K562 (cell line): Measurements from ENCODE around the gene DNAH10. TPM values are rescaled to one million over a fixed set of nuclear protein-coding genes. Genes with fewer than 3 reads are reported as not detected.
A peak's percentile ranks its signal among the peaks of the same experiment; 100 is the strongest.

Source experiments
- ATAC-seq: fragments of 200-7000 bp; cut with Tn5 transposase; 3 replicates; pipeline ENCODE4 v1.9.1; 2020; ENCODE audit warnings: moderate library complexity
- BruUV-seq: library from RNA; stranded (reverse); fragments of 400-500 nt; replicated peaks from 2 replicates; lab custom pipeline; 2021; lab: Mats Ljungman, UMichigan
- CTCF ChIA-PET: fragments of 300-600 bp; formaldehyde crosslinking; extraction: SDS; loops from one replicate; lab custom pipeline; 2021; ENCODE audit warnings: low intra/inter-chr PET ratio; lab: Yijun Ruan, JAX
- POLR2A ChIA-PET: fragments of 300-600, 350-650 bp; sonication (Branson Sonifier 250); formaldehyde crosslinking; extraction: SDS; loops from one replicate; lab custom pipeline; 2021; ENCODE audit warnings: antibody characterized with exemption, inconsistent platforms; lab: Yijun Ruan, JAX
- DNase-seq, 4 experiments: peaks; one replicate each; pipeline versions ENCODE4 v3.0.0 to v3.0.0-alpha.2; 2011 to 2018; ENCODE audit warnings: low spot score in 3 of 4, mixed read lengths in 3 of 4; ENCODE audit errors: extremely low read depth in 1 of 4
- FAIRE-seq: peaks from 2 replicates; lab custom pipeline; 2011; peaks lifted over from hg19 to GRCh38; lab: Jason Lieb, UNC
- H2AFZ ChIP-seq: 2 replicates; pipeline ENCODE4 v1.6.0; 2011; ENCODE audit warnings: low read depth, low read length, control low read depth, inconsistent platforms
- H3K27ac ChIP-seq: fragments of 200-600 bp; 3 replicates; pipeline ENCODE4 v1.8.0; 2011; ENCODE audit warnings: low read depth, mild to moderate bottlenecking, control low read depth, inconsistent platforms, low read length, moderate library complexity, mixed read lengths; ENCODE audit errors: extremely low read depth
- H3K27me3 ChIP-seq, 2 experiments: fragments of 300-600 bp in 1 of 2; 2 replicates in 1 of 2; 3 replicates in 1 of 2; pipeline versions ENCODE4 v1.6.0 to v1.8.0; 2011; ENCODE audit warnings: inconsistent platforms in 2 of 2, low read length in 2 of 2, mild to moderate bottlenecking in 1 of 2, mixed read lengths in 1 of 2, moderate library complexity in 1 of 2; ENCODE audit not compliant: control insufficient read depth in 2 of 2, insufficient read depth in 2 of 2
- H3K36me3 ChIP-seq: fragments of 300-600 bp; 3 replicates; pipeline ENCODE4 v1.8.0; 2011; ENCODE audit warnings: mild to moderate bottlenecking, low read length, inconsistent platforms; ENCODE audit not compliant: control insufficient read depth, insufficient read depth
- H3K4me1 ChIP-seq, 2 experiments: fragments of 200-600 bp in 1 of 2; replicated peaks in 1 of 2; 2 replicates in 1 of 2; 3 replicates in 1 of 2; pipeline versions ENCODE4 v1.5.1 to v1.8.0; 2011; ENCODE audit warnings: inconsistent platforms in 2 of 2, low read length in 2 of 2, mild to moderate bottlenecking in 1 of 2, mixed read lengths in 1 of 2, moderate library complexity in 1 of 2; ENCODE audit not compliant: control insufficient read depth in 2 of 2, insufficient read depth in 2 of 2
- H3K4me2 ChIP-seq: 2 replicates; pipeline ENCODE4 v1.6.1; 2011; ENCODE audit warnings: low read length, control low read depth, inconsistent platforms, mixed read lengths; ENCODE audit not compliant: insufficient read depth
- H3K4me3 ChIP-seq: fragments of 200-600 bp; sonication (generic), shearing (Covaris generic); 2 replicates; pipeline ENCODE4 v1.5.1; 2016; ENCODE audit warnings: control low read depth, inconsistent platforms
- H3K79me2 ChIP-seq: fragments of 200-600 bp; 3 replicates; pipeline ENCODE4 v1.8.0; 2011; ENCODE audit warnings: low read length, inconsistent platforms; ENCODE audit not compliant: control insufficient read depth, insufficient read depth
- H3K9ac ChIP-seq, 2 experiments: 2 replicates each; pipeline versions ENCODE4 v1.6.0 to v1.6.1; 2011; ENCODE audit warnings: low read depth in 2 of 2, low read length in 2 of 2, control low read depth in 1 of 2, inconsistent platforms in 1 of 2, mild to moderate bottlenecking in 1 of 2, mixed read lengths in 1 of 2; ENCODE audit not compliant: insufficient read depth in 1 of 2
- H3K9me1 ChIP-seq: one replicate; pipeline ENCODE4 v1.6.0; 2011; ENCODE audit warnings: inconsistent platforms, mild to moderate bottlenecking, low read length, moderate library complexity; ENCODE audit not compliant: control insufficient read depth, insufficient read depth
- H3K9me3 ChIP-seq: replicated peaks from 2 replicates; pipeline ENCODE4 v1.5.1; 2011; ENCODE audit warnings: low read depth, low read length, inconsistent platforms; ENCODE audit not compliant: control insufficient read depth, insufficient read depth
- H4K20me1 ChIP-seq: replicated peaks from 2 replicates; pipeline ENCODE4 v1.6.1; 2011; ENCODE audit warnings: low read length, inconsistent platforms, mixed read lengths; ENCODE audit not compliant: control insufficient read depth, insufficient read depth
- ETS2 ChIP-seq: IDR thresholded peaks from 2 replicates; pipeline ENCODE4 v1.6.1; 2016; ENCODE audit warnings: borderline replicate concordance, missing genetic modification characterization, mild to moderate bottlenecking, moderate library complexity, missing compliant biosample characterization; ENCODE audit not compliant: poor library complexity, severe bottlenecking
- RFX5 ChIP-seq: IDR thresholded peaks from 2 replicates; pipeline ENCODE4 v1.6.1; 2011; ENCODE audit warnings: low read depth, mild to moderate bottlenecking, improper control_type of control experiment, low read length
- ZNF395 ChIP-seq: fragments of 200-800 bp; sonication (Bioruptor generic); IDR thresholded peaks from 2 replicates; pipeline ENCODE4 v1.6.1; 2017; ENCODE audit warnings: missing genetic modification characterization, missing compliant biosample characterization
- WGBS: fragments of 100-300 bp; shearing (Covaris generic); methylation state at CpG from one replicate; pipeline ENCODE4 v1.1.6; 2016; ENCODE audit warnings: low coverage, mixed read lengths; ENCODE audit not compliant: insufficient coverage; ENCODE audit errors: missing lambda C conversion rate; 5-methylcytosine and 5-hydroxymethylcytosine counted together
- in situ Hi-C: fragments of 300-500 bp; cut with MboI; formaldehyde crosslinking; loops from 4 replicates; pipeline ENCODE4 v1.15.0; 2018; ENCODE audit warnings: inconsistent platforms, mixed read lengths
- intact Hi-C: fragments of 100-400 bp; cut with micrococcal nuclease; formaldehyde crosslinking; loops from 2 replicates; pipeline ENCODE4 v1.14.2; 2022
- polyA plus RNA-seq, 8 experiments: library from polyadenylated mRNA; depleted of rRNA in 4 of 8; stranded (reverse) in 5 of 8; unstranded in 3 of 8; fragments of >200 nt; fragmentation: Nextera tagmentation in 2 of 8; fragmentation: Illumina TruSeq in 1 of 8; extraction: Ambion mirVana in 2 of 8; extraction: Trizol in 1 of 8; gene quantifications; 2 replicates each; pipeline versions ENCODE4 v1.2.1 to v1.2.3, GENCODE V29; 2011 to 2014; ENCODE audit warnings: inconsistent platforms in 1 of 8, missing spikeins in 1 of 8
- total RNA-seq, 7 experiments: library from RNA; depleted of rRNA in 6 of 7; stranded (reverse); fragments of >200 nt in 6 of 7; fragmentation: Illumina TruSeq in 2 of 7; extraction: Trizol in 2 of 7; gene quantifications; 2 replicates each; pipeline versions ENCODE4 v1.2.1 to v1.2.3, GENCODE V29; 2011 to 2021; ENCODE audit warnings: low replicate concordance in 1 of 7
- TF ChIP-seq, protein P1 (sequence below), 2 experiments: fragments of 450-650 bp; formaldehyde crosslinking in 1 of 2; IDR thresholded peaks; 2 replicates each; pipeline versions ENCODE4 v1.4.0 to v1.6.1; 2014 to 2020; ENCODE audit warnings: mild to moderate bottlenecking in 2 of 2, borderline replicate concordance in 1 of 2, low read depth in 1 of 2

Gene DNAH10
- total and polyA plus RNA-seq, 9 of the 15 experiments (the other 6 are each of a cell fraction or from before 2014, with no cell fraction given) = 0.01 to 0.06 (median 0.04) TPM; not detected in 1

DNA sequence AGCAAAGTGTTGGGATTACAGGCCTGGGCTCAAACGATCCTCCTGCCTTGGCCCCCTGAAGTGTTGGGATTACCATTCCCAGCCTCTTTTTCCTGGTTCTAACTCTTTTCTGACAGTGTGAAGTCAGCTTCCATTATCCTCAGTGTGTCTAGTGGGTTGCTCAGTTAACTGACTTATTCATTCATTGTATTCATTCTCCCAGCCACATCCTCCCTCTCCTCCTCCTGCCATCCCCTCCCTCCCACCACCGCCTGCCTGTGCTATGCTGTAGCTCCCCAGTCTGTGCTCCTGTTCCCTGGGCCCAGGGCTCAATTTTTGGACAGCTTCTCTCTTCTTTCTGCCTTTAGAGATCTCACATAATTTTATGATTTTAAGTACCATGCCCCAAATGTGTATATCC lies 30.5 kb upstream of the DNAH10 start:
- BruUV-seq = no TSS peak
- H3K4me3 ChIP-seq = no peak overlapping the region
- TF ChIP-seq, protein P1, sequence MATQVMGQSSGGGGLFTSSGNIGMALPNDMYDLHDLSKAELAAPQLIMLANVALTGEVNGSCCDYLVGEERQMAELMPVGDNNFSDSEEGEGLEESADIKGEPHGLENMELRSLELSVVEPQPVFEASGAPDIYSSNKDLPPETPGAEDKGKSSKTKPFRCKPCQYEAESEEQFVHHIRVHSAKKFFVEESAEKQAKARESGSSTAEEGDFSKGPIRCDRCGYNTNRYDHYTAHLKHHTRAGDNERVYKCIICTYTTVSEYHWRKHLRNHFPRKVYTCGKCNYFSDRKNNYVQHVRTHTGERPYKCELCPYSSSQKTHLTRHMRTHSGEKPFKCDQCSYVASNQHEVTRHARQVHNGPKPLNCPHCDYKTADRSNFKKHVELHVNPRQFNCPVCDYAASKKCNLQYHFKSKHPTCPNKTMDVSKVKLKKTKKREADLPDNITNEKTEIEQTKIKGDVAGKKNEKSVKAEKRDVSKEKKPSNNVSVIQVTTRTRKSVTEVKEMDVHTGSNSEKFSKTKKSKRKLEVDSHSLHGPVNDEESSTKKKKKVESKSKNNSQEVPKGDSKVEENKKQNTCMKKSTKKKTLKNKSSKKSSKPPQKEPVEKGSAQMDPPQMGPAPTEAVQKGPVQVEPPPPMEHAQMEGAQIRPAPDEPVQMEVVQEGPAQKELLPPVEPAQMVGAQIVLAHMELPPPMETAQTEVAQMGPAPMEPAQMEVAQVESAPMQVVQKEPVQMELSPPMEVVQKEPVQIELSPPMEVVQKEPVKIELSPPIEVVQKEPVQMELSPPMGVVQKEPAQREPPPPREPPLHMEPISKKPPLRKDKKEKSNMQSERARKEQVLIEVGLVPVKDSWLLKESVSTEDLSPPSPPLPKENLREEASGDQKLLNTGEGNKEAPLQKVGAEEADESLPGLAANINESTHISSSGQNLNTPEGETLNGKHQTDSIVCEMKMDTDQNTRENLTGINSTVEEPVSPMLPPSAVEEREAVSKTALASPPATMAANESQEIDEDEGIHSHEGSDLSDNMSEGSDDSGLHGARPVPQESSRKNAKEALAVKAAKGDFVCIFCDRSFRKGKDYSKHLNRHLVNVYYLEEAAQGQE (IDR thresholded peaks at IDR 0.05; ENCODE audit: borderline replicate concordance) = no peak
- TF ChIP-seq, protein P1 (CRISPR knock-in tag; IDR thresholded peaks at IDR 0.05; ENCODE audit: low read depth) = no peak
- TF ChIP-seq ZNF395 (CRISPR knock-in tag) (no peak), RFX5 (no peak), ETS2 (no peak)
- TF ChIP-seq, all 486 proteins: peak for 0
- no peaks in the 10 kb centered on the region for H4K20me1 ChIP-seq
- 85% methylated on average over 2 of the region's 2 CpGs for WGBS
- H3K9me1 ChIP-seq = no peaks in the 10 kb centered on the region
- H3K9me3 ChIP-seq = no peaks in the 10 kb centered on the region
- no peaks in the 10 kb centered on the region for H3K79me2 ChIP-seq
- H3K36me3 ChIP-seq = peaks cover 91% of the 10 kb centered on the region
- H3K9ac ChIP-seq = peak overlapping the region in 1 of 2 experiments; percentile 46; a peak in 1 of 4 replicates
- intact Hi-C loops = no loop called here
- FAIRE-seq (no peak), ATAC-seq (no peak), DNase-seq (no peak)
- POLR2A ChIA-PET = no interaction called here
- in situ Hi-C loops = no loop called here
- H2AFZ ChIP-seq = no peak overlapping the region
- no peak overlapping the region; the same call in 2 of the 3 replicates for H3K27ac ChIP-seq
- CTCF ChIA-PET = no interaction called here
- H3K27me3 ChIP-seq = no peaks in the 10 kb centered on the region
- 0 out of 5 replicates have a peak, but pooled peaks cover 0 to under 1% of the 10 kb centered on the region in 2 experiments for H3K4me1 ChIP-seq
- H3K4me2 ChIP-seq = no peak overlapping the region
